OCI-LY1 (cell line): ENCODE measurements around the gene MYO15A.

ENCODE experiments used
- EZH2 ChIP-seq: fragments of 200-600 bp; sonication (generic), shearing (Covaris generic); IDR thresholded peaks from 2 replicates; pipeline ENCODE4 v1.8.0; 2017; ENCODE audit warnings: borderline replicate concordance, mixed run types, mild to moderate bottlenecking, antibody characterized with exemption, low read length, moderate library complexity, mixed read lengths
- TF ChIP-seq, protein P1 (sequence below): fragments of 200-600 bp; sonication (generic), shearing (Covaris generic); IDR thresholded peaks from 2 replicates; pipeline ENCODE4 v1.5.1; 2017; ENCODE audit warnings: mild to moderate bottlenecking, antibody characterized with exemption, low read length, moderate library complexity, mixed read lengths

DNA sequence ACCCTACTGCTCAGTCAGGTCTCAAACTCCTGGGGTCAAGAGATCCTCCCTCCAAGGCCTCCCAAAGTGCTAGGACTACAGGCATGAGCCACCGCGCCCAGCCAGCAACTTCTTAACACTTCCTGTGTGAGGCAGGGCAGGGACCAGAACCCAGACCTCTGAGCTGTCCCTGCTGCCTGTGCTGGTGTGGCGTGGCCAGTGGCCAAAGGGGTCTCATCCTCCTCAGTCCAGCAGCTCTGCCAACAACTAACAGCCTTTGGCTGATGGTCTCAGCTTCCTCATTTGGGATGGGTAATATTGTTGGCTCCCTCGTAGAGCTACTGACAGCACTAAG, 115.5 kb downstream of the MYO15A start:
- TF ChIP-seq, protein P1, sequence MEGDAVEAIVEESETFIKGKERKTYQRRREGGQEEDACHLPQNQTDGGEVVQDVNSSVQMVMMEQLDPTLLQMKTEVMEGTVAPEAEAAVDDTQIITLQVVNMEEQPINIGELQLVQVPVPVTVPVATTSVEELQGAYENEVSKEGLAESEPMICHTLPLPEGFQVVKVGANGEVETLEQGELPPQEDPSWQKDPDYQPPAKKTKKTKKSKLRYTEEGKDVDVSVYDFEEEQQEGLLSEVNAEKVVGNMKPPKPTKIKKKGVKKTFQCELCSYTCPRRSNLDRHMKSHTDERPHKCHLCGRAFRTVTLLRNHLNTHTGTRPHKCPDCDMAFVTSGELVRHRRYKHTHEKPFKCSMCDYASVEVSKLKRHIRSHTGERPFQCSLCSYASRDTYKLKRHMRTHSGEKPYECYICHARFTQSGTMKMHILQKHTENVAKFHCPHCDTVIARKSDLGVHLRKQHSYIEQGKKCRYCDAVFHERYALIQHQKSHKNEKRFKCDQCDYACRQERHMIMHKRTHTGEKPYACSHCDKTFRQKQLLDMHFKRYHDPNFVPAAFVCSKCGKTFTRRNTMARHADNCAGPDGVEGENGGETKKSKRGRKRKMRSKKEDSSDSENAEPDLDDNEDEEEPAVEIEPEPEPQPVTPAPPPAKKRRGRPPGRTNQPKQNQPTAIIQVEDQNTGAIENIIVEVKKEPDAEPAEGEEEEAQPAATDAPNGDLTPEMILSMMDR = no peak
- TF ChIP-seq EZH2 = no peak
